Stimulated activated naive CD8-positive, alpha-beta T cell treated with anti-CD3 and anti-CD28 coated beads, Interleukin-15, amount 100 ng/mL, for 72 hours (primary cell): ENCODE data around the gene KLHL29.
A peak's percentile ranks its signal among the peaks of the same experiment; 100 is the strongest.

Experiments used
- ATAC-seq: fragments of 150-1000 bp; cut with Tn5 transposase; 2 replicates; pipeline ENCODE4 v1.10.0; 2021; ENCODE audit warnings: mild to moderate bottlenecking, moderate library complexity
- DNase-seq, 2 donors: peaks; one replicate each; pipeline ENCODE4 v3.0.0; 2021 to 2022
- H3K27ac Mint-ChIP-seq, 2 donors: one replicate each; pipeline ENCODE4 v1.8.0; 2022; ENCODE audit warnings: mild to moderate bottlenecking in 2 of 2, mixed read lengths in 2 of 2, moderate library complexity in 2 of 2
- H3K27me3 Mint-ChIP-seq: one replicate; pipeline ENCODE4 v1.8.0; 2022; ENCODE audit warnings: mixed read lengths
- H3K4me1 Mint-ChIP-seq: one replicate; pipeline ENCODE4 v1.8.0; 2022; ENCODE audit warnings: mild to moderate bottlenecking, mixed read lengths
- H3K4me3 Mint-ChIP-seq, 2 donors: one replicate each; pipeline ENCODE4 v1.8.0; 2022; ENCODE audit warnings: mild to moderate bottlenecking in 2 of 2, mixed read lengths in 2 of 2, moderate library complexity in 1 of 2
- H3K9me3 Mint-ChIP-seq, 2 donors: one replicate each; pipeline ENCODE4 v1.8.0; 2022; ENCODE audit warnings: mixed read lengths in 2 of 2

KLHL29 gene

GRCh38 chr2:23655934-23656596, 271.1 kb downstream of the KLHL29 start:
- Mint-ChIP-seq H3K4me3 (no peak overlapping the region), H3K27me3 (peaks cover 12% of the 10 kb centered on the region), H3K27ac (no peak overlapping the region), H3K4me1 (peaks cover 13% of the 10 kb centered on the region), H3K9me3 (no peaks in the 10 kb centered on the region)
- DNase-seq = no peak
- ATAC-seq = no peak

GRCh38 chr2:23656597-23656973, 271.6 kb downstream of the KLHL29 start:
- ATAC-seq (no peak), DNase-seq (no peak)
- peaks cover 18% of the 10 kb centered on the region for H3K27me3 Mint-ChIP-seq
- no peak overlapping the region for H3K27ac Mint-ChIP-seq
- no peaks in the 10 kb centered on the region for H3K9me3 Mint-ChIP-seq
- peaks cover 13% of the 10 kb centered on the region for H3K4me1 Mint-ChIP-seq
- H3K4me3 Mint-ChIP-seq = no peak overlapping the region

GRCh38 chr2:23657371-23657770, 272.4 kb downstream of the KLHL29 start:
- Mint-ChIP-seq H3K27ac (no peak overlapping the region), H3K4me3 (no peak overlapping the region)
- ATAC-seq = no peak

GRCh38 chr2:23657934-23658333, 273.0 kb downstream of the KLHL29 start:
- Mint-ChIP-seq H3K27ac (peak overlapping the region; percentile 46 to 86), H3K27me3 (peaks cover 31% of the 10 kb centered on the region), H3K9me3 (no peaks in the 10 kb centered on the region)

More at GRCh38 chr2:23657371-23657770, 272.4 kb downstream of the KLHL29 start:
- DNase-seq = no peak
- Mint-ChIP-seq H3K4me1 (peaks cover 13% of the 10 kb centered on the region), H3K27me3 (peaks cover 25% of the 10 kb centered on the region), H3K9me3 (no peaks in the 10 kb centered on the region)

GRCh38 chr2:23658466-23658942, 273.5 kb downstream of the KLHL29 start:
- H3K27ac Mint-ChIP-seq = peak overlapping the region; percentile 38 to 86
- ATAC-seq (peak; percentile 90), DNase-seq (peak; percentile 57 to 73)
- peaks cover 13% of the 10 kb centered on the region for H3K4me1 Mint-ChIP-seq
- peaks cover 35% of the 10 kb centered on the region for H3K27me3 Mint-ChIP-seq
- peak overlapping the region; percentile 27 to 74 for H3K4me3 Mint-ChIP-seq
- no peaks in the 10 kb centered on the region for H3K9me3 Mint-ChIP-seq

More at GRCh38 chr2:23657934-23658333, 273.0 kb downstream of the KLHL29 start:
- Mint-ChIP-seq H3K4me3 (peak overlapping the region in 1 of 2 donors; percentile 74), H3K4me1 (peaks cover 13% of the 10 kb centered on the region)
- DNase-seq (no peak), ATAC-seq (peak; percentile 46)

GRCh38 chr2:23659328-23659727, 274.3 kb downstream of the KLHL29 start:
- Mint-ChIP-seq H3K27ac (peak overlapping the region; percentile 55 to 89), H3K4me3 (peak overlapping the region in 1 of 2 donors; percentile 74)
- ATAC-seq = no peak

GRCh38 chr2:23659773-23660172, 274.8 kb downstream of the KLHL29 start:
- Mint-ChIP-seq H3K4me3 (no peak overlapping the region), H3K9me3 (no peaks in the 10 kb centered on the region), H3K27ac (peak overlapping the region; percentile 55 to 89), H3K4me1 (peaks cover 13% of the 10 kb centered on the region), H3K27me3 (peaks cover 48% of the 10 kb centered on the region)
- DNase-seq (no peak), ATAC-seq (no peak)

More at GRCh38 chr2:23659328-23659727, 274.3 kb downstream of the KLHL29 start:
- no peak for DNase-seq
- H3K9me3 Mint-ChIP-seq = no peaks in the 10 kb centered on the region
- peaks cover 13% of the 10 kb centered on the region for H3K4me1 Mint-ChIP-seq
- peaks cover 43% of the 10 kb centered on the region for H3K27me3 Mint-ChIP-seq

GRCh38 chr2:23660237-23660636, 275.3 kb downstream of the KLHL29 start:
- DNase-seq (no peak), ATAC-seq (no peak)
- H3K9me3 Mint-ChIP-seq = no peaks in the 10 kb centered on the region
- peak overlapping the region in 1 of 2 donors; percentile 89 for H3K27ac Mint-ChIP-seq
- H3K4me1 Mint-ChIP-seq = peaks cover 13% of the 10 kb centered on the region
- peaks cover 48% of the 10 kb centered on the region for H3K27me3 Mint-ChIP-seq
- H3K4me3 Mint-ChIP-seq = no peak overlapping the region

- Mint-ChIP-seq H3K27ac (peak overlapping the region in 1 of 2 donors; percentile 51), H3K27me3 (peaks cover 48% of the 10 kb centered on the region), H3K9me3 (no peaks in the 10 kb centered on the region), H3K4me3 (no peak overlapping the region), H3K4me1 (peaks cover 13% of the 10 kb centered on the region)
- DNase-seq (no peak), ATAC-seq (no peak)
These were observed 276.5 kb downstream of the KLHL29 start for GRCh38 chr2:23661276-23662050.

- no peak overlapping the region for H3K27ac Mint-ChIP-seq
- peaks cover 48% of the 10 kb centered on the region for H3K27me3 Mint-ChIP-seq
- no peaks in the 10 kb centered on the region for H3K9me3 Mint-ChIP-seq
- DNase-seq (no peak), ATAC-seq (no peak)
- peaks cover 13% of the 10 kb centered on the region for H3K4me1 Mint-ChIP-seq
- H3K4me3 Mint-ChIP-seq = no peak overlapping the region
These were observed 277.5 kb downstream of the KLHL29 start for GRCh38 chr2:23662466-23662865.

GRCh38 chr2:23662941-23663920, 278.3 kb downstream of the KLHL29 start:
- Mint-ChIP-seq H3K4me1 (peaks cover 11% of the 10 kb centered on the region), H3K9me3 (no peaks in the 10 kb centered on the region), H3K4me3 (no peak overlapping the region), H3K27ac (no peak overlapping the region), H3K27me3 (peaks cover 48% of the 10 kb centered on the region)
- ATAC-seq (no peak), DNase-seq (no peak)

- H3K9me3 Mint-ChIP-seq = no peaks in the 10 kb centered on the region
- H3K4me1 Mint-ChIP-seq = peaks cover under 1% of the 10 kb centered on the region
- H3K27me3 Mint-ChIP-seq = peaks cover 48% of the 10 kb centered on the region
- H3K27ac Mint-ChIP-seq = no peak overlapping the region
- no peak for DNase-seq
- ATAC-seq = no peak
- no peak overlapping the region for H3K4me3 Mint-ChIP-seq
These were observed 279.2 kb downstream of the KLHL29 start for GRCh38 chr2:23664066-23664788.

GRCh38 chr2:23666241-23666979, 281.4 kb downstream of the KLHL29 start:
- Mint-ChIP-seq H3K27me3 (peaks cover 33% of the 10 kb centered on the region), H3K9me3 (no peaks in the 10 kb centered on the region), H3K27ac (no peak overlapping the region), H3K4me3 (no peak overlapping the region), H3K4me1 (no peaks in the 10 kb centered on the region)
- DNase-seq = no peak
- no peak for ATAC-seq

GRCh38 chr2:23666980-23667357, 282.0 kb downstream of the KLHL29 start:
- Mint-ChIP-seq H3K9me3 (no peaks in the 10 kb centered on the region), H3K27me3 (peaks cover 27% of the 10 kb centered on the region), H3K27ac (peak overlapping the region in 1 of 2 donors; percentile 37), H3K4me1 (no peaks in the 10 kb centered on the region), H3K4me3 (no peak overlapping the region)
- ATAC-seq (no peak), DNase-seq (no peak)
